ENCODE measurements around the gene MYH10. TPM values are rescaled to one million over a fixed set of nuclear protein-coding genes. Genes with fewer than 3 reads are reported as not detected.
A peak's percentile ranks its signal among the peaks of the same experiment; 100 is the strongest.

The MYH10 gene
- total RNA-seq, 2 donors from 2014 or later, result 5.6 to 7.2 TPM

GRCh38 chr17:8514801-8515200 lies 115.7 kb downstream of the MYH10 start:
- intact Hi-C loops (cut with DNase I, micrococcal nuclease), result no loop called here
- ATAC-seq (no peak), DNase-seq (no peak)

GRCh38 chr17:8506145-8506544 lies 124.4 kb downstream of the MYH10 start:
- ATAC-seq (no peak), DNase-seq (no peak)
- intact Hi-C loops (cut with DNase I, micrococcal nuclease), result no loop called here

- intact Hi-C loops (cut with DNase I, micrococcal nuclease), result no loop called here
- DNase-seq (no peak), ATAC-seq (no peak)
Observed at GRCh38 chr17:8504460-8505207, 125.9 kb downstream of the MYH10 start.

- intact Hi-C loops (cut with DNase I, micrococcal nuclease), result no loop called here
- DNase-seq, result no peak
- no peak for ATAC-seq
Observed at GRCh38 chr17:8503807-8504206, 126.7 kb downstream of the MYH10 start.

GRCh38 chr17:8503368-8503767 lies 127.2 kb downstream of the MYH10 start:
- intact Hi-C loops (cut with DNase I, micrococcal nuclease), result no loop called here
- ATAC-seq (no peak), DNase-seq (no peak)

- intact Hi-C loops (cut with DNase I, micrococcal nuclease), result no loop called here
- ATAC-seq (no peak), DNase-seq (no peak)
Observed at GRCh38 chr17:8502126-8502525, 128.4 kb downstream of the MYH10 start.

- intact Hi-C loops (cut with DNase I, micrococcal nuclease), result no loop called here
- ATAC-seq (no peak), DNase-seq (no peak)
Observed at GRCh38 chr17:8500609-8501008, 129.9 kb downstream of the MYH10 start.

GRCh38 chr17:8499614-8500013 lies 130.9 kb downstream of the MYH10 start:
- DNase-seq, result no peak
- no peak for ATAC-seq
- intact Hi-C loops (cut with DNase I, micrococcal nuclease), result no loop called here

GRCh38 chr17:8499171-8499570 lies 131.4 kb downstream of the MYH10 start:
- ATAC-seq, result no peak
- intact Hi-C loops (cut with DNase I, micrococcal nuclease), result no loop called here

GRCh38 chr17:8496081-8496480 lies 134.4 kb downstream of the MYH10 start:
- intact Hi-C loops (cut with DNase I, micrococcal nuclease), result no loop called here
- no peak for DNase-seq
- ATAC-seq, result no peak

More at GRCh38 chr17:8499171-8499570, 131.4 kb downstream of the MYH10 start:
- DNase-seq, result no peak

- ATAC-seq, result no peak
- intact Hi-C loops (cut with DNase I, micrococcal nuclease), result no loop called here
- no peak for DNase-seq
Observed at GRCh38 chr17:8494506-8495111, 135.9 kb downstream of the MYH10 start.

GRCh38 chr17:8494021-8494420 lies 136.5 kb downstream of the MYH10 start:
- ATAC-seq (no peak), DNase-seq (no peak)
- intact Hi-C loops (cut with DNase I, micrococcal nuclease), result no loop called here

- DNase-seq (no peak), ATAC-seq (no peak)
- intact Hi-C loops (cut with DNase I, micrococcal nuclease), result no loop called here
Observed at GRCh38 chr17:8492121-8492520, 138.4 kb downstream of the MYH10 start.

GRCh38 chr17:8490256-8491023 lies 140.1 kb downstream of the MYH10 start:
- intact Hi-C loops (cut with DNase I, micrococcal nuclease), result no loop called here
- ATAC-seq (no peak), DNase-seq (no peak)

- intact Hi-C loops (cut with DNase I, micrococcal nuclease), result no loop called here
- no peak for ATAC-seq
- DNase-seq, result no peak
Observed at GRCh38 chr17:8489841-8490240, 140.7 kb downstream of the MYH10 start.

- intact Hi-C loops (cut with DNase I, micrococcal nuclease), result no loop called here
- no peak for DNase-seq
- ATAC-seq, result peak; percentile 24
Observed at GRCh38 chr17:8488901-8489300, 141.6 kb downstream of the MYH10 start.

- DNase-seq (no peak), ATAC-seq (peak; percentile 14)
- intact Hi-C loops (cut with DNase I, micrococcal nuclease), result no loop called here
Observed at GRCh38 chr17:8488491-8488890, 142.0 kb downstream of the MYH10 start.

GRCh38 chr17:8487743-8488142 lies 142.8 kb downstream of the MYH10 start:
- DNase-seq, result no peak
- no peak for ATAC-seq
- intact Hi-C loops (cut with DNase I, micrococcal nuclease), result no loop called here

GRCh38 chr17:8487130-8487645 lies 143.3 kb downstream of the MYH10 start:
- intact Hi-C loops (cut with DNase I, micrococcal nuclease), result no loop called here
- ATAC-seq (no peak), DNase-seq (no peak)

GRCh38 chr17:8485491-8485890 lies 145.0 kb downstream of the MYH10 start:
- DNase-seq, result no peak

More at GRCh38 chr17:8485491-8485890, 145.0 kb downstream of the MYH10 start:
- intact Hi-C loops (cut with DNase I, micrococcal nuclease), result no loop called here
- no peak for ATAC-seq

Data from left colon (tissue), 2 donors.